GM12873 (cell line): ENCODE measurements around the gene ADCY4.

Source experiments
- TF ChIP-seq, protein P1 (sequence below): IDR thresholded peaks from 2 replicates; pipeline ENCODE4 v1.5.1; 2012; ENCODE audit warnings: low read depth, mild to moderate bottlenecking, moderate library complexity, low read length, control low read depth; ENCODE audit not compliant: insufficient read depth; ENCODE audit errors: missing control alignments

The ADCY4 gene

DNA sequence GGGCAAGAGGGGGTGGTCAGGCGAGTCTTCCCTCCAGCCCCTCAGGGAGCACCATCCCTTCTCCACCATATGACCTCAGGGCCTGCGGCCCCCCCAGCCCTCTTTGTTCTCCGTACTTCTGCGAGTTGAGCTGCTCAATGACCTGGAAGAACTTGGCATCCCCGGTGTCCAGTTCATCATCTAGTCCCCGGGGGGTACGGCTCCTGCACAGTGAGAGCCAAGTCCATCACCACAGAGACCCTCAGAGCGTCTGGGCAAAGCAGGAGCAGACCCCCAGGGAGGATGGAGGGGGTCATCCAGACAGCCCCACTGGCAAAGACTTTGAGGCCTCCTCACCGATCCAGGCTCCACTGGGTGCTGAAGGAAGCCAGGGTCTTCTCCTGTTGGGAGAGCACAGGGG is 8.9 kb downstream of the ADCY4 start:
- TF ChIP-seq, protein P1, sequence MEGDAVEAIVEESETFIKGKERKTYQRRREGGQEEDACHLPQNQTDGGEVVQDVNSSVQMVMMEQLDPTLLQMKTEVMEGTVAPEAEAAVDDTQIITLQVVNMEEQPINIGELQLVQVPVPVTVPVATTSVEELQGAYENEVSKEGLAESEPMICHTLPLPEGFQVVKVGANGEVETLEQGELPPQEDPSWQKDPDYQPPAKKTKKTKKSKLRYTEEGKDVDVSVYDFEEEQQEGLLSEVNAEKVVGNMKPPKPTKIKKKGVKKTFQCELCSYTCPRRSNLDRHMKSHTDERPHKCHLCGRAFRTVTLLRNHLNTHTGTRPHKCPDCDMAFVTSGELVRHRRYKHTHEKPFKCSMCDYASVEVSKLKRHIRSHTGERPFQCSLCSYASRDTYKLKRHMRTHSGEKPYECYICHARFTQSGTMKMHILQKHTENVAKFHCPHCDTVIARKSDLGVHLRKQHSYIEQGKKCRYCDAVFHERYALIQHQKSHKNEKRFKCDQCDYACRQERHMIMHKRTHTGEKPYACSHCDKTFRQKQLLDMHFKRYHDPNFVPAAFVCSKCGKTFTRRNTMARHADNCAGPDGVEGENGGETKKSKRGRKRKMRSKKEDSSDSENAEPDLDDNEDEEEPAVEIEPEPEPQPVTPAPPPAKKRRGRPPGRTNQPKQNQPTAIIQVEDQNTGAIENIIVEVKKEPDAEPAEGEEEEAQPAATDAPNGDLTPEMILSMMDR = no peak

DNA sequence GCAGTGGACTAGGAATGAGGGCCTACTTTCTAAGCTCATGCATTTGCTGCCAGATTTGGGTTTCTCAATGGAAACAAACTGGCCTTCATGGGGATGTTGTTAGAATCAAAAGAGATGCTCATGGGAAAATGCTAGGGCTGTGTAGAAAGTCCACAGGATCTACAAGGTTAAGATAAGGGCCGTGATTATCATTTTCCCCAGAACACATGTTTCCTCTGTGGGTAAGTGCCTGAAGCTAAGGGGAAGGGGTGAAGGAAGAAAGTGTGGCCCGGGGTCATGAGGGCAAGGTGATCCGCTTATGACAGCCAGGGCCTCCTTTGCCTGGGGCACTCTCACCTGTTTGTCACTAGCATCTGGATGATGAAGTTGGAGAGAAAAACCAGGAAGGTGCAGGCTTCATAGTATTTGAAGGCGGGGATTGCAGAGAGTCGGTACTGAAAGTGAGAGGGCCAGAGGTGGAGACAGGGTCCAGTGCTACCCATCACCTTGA is 9.8 kb downstream of the ADCY4 start:
- TF ChIP-seq, protein P1 = no peak

DNA sequence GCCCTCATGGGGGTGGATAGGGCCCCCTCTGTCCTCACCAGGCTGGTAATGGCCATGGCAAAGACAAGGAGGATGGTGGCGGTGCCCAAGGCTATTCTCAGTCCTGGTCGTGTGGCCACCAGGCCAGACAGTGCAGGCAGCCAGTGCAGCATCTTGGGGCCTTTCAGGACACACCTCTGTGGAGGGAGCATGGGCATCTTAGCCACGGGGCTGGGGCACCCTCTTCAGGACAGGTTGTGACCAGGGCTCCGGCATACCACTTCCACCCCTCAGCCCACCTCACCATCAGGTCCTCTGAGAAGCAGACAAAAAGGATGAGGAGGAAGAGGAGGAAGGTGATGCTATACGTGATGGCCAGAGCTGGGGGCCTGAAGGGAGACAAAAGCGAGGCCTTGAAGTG is 10.8 kb downstream of the ADCY4 start:
- TF ChIP-seq, protein P1 = no peak

DNA sequence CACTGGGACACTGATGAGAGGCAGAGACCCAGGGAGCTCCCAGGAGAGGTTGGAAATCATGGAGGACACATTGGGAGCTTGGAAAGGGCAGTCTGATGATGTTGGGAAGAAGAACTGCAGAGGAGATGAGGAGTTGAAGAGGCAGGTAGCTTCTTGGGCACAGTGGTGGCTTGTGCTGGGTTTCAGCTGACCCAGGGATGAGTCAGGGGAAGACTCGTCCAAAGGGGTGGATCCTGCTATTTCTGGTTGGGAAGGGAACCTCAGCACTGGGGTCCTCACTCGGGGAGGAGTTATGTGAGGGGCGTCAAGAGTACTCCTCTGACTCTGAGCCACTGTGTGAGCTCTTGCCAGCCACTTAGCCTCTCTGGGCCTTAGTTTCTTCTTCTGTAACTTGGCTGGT is 11.5 kb downstream of the ADCY4 start:
- TF ChIP-seq, protein P1 = no peak

DNA sequence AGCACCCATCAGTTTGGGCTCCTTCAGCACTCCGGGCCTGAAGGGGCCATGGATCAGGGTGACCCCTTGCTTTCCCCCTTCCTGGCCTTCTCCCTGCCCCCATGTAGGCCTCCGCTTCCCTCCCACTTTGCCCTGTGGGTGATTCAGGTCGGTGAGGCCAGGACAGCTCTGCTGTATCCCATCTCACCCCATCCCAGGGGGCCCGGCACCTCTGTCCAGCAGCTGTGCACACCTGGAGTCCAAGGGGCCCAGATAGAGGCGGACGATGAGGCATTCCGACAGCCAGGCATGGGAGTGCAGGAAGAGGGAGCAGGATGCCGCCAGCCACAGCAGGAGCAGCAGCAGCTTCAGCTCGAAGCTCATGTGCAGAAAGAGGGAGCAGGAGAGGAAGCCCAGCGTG is 12.2 kb downstream of the ADCY4 start:
- TF ChIP-seq, protein P1 = no peak

DNA sequence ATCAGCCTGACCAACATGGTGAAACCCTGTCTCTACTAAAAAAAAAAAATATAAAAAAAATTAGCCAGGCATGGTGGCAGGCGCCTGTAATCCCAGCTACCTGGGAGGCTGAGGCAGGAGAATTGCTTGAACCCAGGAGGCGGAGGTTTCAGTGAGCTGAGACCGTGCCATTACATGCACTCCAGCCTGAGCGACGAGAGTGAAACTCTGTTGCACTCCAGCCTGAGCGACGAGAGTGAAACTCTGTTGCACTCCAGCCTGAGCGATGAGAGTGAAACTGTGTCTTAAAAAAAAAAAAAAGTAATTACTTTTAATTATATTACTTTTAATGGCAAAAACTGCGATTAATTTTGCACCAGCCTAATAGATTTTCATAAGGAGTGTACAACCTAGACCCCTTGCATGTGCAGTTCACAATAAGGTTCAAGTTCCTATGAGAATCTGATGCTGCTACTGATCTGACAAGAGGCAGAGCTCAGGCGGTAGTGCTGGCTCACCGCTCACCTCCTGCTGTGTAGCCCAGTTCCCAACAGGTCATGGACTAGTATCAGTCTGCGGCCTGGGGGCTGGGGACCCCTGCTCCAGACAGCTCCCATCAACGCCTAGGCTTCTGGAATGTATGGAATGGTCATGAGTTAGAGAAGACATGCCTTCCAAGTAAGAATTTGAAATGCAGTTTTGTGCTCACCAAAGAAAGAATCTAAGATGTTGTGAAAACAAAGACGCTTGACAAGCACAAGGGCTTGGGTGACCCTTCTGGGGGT is 13.5 kb downstream of the ADCY4 start:
- TF ChIP-seq, protein P1 = no peak

DNA sequence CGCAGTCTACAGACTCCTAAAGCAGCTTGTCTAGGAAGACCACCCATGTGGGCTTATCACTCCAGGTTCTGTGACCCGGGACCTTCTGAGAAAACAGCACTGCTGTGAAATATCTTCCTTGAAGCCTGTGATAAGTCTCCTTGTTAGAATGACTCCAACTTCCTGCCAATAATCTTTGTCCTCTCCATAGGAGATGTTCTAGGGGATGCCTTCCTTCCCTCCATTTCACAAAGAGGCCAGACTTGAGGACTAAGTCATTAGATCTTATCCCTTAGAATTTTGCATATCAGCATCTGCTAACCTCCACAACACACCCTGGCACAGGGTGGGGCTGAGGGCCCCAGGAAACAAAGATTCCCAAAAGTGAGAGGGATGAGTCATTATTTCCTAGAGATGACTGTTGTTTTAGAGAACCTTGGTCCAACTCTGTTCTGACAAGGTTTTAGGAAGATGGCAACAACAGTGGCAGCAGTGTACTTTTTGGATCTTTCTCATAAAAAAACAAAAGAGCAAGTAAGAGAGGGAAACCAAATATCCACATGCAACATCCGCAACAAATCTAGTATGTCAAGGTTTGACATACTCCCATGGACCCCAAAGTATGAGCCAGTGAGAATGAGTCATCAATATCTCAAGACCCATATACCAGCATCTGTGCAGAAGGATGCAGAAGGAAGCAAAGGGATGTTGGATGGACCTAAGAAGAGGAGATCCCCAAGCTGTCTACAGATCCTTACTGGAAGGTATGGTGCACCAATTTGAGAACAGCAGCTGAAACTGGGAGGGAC is 17.5 kb downstream of the ADCY4 start:
- TF ChIP-seq, protein P1 = no peak
